Activated T-cell treated with anti-CD3 and anti-CD28 coated beads for 1 hour (primary cell): Measurements from ENCODE around the gene DBH.
"Not testable (repeated sequence)": the region's sequence is repeated elsewhere in the genome, so short reads cannot be mapped to it uniquely, and the experiment has no call there.

Experiments
- DNase-seq: peaks from one replicate; pipeline ENCODE4 v3.0.0-alpha.2; 2020; ENCODE audit warnings: low read depth

DBH gene

DNA sequence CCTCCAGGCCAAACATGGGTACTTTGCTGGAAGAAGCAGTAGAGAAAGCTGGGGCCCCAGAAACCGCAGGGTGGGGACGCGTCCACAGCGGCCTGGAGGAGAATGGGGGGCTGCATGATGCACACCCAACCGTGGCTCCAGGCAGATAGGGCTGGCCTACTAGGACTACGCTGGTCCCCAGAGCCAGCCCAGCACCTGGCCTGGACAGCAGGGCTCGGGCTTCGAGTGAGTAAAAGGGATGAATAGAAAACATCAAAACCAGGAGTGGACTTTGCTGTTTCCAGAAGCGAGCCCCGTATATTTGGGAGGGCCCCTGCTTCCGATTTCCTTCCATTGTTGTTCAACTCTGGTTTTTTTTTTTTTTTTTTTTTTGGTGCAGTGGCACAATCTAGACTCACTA is 30.7 kb downstream of the DBH start:
- DNase-seq, result no peak

DNA sequence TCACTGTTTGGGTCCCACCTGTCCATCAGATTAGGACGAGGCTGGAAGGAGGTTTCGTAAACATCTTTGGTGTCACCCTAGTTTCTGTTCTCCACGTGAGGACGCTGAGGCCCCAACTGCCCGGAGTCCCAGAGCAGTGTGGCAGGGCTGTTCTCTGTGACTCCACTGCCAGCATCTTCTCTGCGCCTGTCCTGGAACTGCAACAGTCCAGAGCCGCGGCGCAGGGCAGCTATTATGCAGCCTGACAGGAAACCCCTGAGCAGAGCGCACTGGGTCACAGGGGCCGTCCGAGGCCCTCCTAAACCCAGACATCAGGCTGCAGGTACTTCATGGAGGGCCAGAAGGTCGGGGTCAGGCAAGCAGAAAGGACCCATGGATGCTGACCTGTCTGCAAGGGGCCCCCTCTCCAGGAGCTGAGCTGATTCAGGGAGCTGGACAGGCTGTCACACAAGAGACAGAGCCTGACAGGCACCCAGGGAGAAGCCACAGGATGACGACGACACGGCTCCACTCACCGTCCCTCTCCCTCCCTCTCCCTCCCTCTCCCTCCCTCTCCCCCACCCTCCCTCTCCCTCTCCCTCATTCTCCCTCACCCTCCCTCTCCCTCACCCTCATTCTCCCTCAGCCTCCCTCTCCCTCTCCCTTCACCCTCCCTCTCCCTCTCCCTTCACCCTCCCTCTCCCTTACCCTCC is 31.7 kb downstream of the DBH start:
- DNase-seq, result no peak

DNA sequence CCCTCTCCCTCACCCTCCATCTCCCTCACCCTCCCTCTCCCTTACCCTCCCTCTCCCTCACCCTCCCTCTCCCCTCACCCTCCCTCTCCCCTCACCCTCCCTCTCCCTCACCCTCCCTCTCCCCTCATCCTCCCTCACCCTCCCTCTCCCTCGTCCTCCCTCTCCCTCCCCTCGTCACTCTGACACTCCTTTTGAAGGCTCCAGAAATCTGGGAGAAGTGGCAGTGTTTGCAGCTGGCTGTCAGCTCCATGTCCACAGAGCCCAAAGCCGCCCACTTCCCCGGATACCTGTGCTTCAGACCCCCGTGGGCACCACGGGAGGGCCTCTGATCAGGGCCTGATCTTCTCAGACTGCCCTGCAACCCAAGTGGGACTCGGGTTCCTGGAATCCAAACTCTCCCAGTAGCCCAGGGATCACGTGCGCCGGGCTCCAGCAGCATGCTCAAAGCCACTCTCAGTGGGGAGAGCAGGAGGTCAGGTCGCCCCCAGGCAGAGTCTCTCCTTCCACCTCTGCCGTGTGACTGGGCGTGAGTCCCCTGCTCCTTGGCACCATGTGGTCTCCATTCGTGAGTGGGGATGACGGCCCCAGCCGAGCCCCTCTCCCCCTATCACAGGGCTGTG is 33.1 kb downstream of the DBH start:
- no peak for DNase-seq

DNA sequence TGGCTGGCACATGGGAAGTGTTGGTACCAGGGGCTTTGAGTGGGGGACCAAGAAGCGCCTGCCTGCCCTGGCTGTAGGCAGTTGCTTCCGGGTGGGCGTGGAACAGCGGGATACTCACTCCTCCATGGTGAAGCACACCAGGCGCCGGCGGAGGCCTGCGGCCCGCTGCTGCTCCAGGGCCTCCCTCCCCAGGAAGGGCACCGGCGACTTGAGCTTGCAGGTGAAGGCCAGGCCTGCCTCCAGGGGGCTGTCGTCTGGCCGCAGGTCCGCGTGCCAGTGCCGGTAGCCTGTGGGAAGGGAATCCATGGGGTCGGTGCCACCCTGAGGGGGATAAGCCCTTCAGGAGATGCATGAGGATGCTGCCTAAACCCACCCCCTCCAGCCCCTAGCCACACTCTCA is 34.3 kb downstream of the DBH start:
- no peak for DNase-seq

DNA sequence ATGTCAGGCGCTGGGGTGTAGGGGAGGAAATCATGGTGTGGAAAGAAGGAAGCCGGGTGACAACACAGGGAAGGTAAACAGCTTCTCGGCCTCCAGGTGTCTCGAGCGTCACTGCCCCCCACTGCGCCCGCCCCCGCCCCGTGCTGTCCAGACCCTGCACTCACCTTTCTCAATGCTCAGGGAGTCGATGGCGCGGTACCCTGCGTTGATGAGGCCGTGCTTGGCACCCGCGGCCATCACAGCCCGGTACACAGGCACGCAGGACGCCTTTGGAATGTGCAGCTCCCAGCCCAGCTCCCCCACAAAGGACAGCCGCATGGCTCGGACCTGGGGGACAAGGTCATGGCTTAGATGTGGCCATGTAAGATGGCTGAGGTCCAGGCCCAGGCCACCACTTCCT is 35.2 kb downstream of the DBH start:
- DNase-seq, result no peak

DNA sequence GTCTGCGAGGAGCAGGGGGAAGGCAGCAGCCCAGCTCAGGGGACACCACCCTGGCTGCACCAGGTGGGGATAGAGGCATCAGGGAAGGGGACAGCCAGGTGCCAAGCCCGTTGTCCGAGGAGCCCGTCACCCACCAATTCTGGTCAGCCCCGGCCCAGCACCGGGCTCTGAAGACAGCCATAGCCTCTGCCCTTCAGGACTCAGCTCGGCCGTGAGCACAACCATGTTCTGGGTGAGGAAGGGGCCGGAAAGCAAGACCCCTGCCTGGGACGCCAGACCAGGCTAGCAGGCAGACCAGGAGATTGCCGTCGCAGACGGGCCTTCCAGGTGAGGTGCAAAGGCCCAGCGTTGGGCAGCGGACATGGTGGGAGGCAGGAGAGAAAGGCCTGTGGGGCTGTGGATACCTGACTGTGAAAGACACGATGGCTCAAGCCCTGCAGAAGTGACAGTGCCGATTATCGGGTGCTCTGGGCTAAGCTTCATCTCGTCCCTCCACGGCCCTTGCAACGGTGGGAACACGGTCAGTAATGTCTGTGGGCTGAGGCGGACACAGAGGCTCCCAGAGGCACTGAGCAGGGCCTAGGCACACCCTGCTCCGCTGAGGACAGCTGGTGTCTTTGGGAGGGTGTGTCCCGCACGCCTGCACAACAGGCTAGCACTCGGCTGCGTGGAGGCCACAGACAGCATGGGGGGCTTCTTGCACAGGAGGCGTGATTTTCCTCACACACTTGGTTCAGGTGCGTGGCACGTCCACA is 36.5 kb downstream of the DBH start:
- DNase-seq, result no peak

DNA sequence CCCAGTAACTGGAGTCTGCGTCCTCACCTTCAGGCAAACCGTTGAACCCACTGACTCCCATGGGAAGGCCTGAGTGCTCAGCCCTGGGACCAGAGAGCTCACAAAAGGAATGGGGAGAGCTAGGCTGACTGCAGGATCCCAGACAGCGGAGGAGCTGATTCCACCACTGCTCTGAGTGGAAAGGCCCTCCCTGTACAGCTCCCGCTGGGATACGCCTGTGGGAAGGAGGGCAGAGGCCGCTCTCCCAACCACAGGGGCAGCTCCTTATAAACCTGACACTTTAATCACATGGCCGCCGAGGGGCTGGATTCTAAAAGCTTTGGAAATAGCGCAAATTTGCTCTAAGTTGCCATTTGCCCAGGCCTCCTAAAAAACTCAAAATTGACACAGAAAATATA is 37.1 kb downstream of the DBH start:
- no peak for DNase-seq

DNA sequence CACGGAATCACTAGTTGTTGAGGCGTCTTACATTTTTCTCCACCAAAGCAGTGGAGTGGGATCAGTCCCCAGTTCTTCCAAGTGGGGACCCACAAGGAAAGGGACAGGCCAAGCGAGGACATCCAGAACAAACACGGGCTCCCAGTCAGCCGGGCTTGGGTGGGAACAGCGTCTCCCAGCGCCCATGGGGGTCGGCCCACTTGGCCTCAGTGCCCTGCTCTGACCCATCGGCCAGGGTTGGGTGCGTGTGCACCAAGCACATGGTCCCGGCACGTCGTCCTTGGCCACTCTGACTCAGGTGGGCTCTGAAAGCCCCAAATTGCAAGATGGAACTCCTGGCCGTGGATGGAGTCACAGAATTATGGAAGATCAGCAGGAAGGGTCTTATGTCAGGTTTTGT is 37.9 kb downstream of the DBH start:
- no peak for DNase-seq

DNA sequence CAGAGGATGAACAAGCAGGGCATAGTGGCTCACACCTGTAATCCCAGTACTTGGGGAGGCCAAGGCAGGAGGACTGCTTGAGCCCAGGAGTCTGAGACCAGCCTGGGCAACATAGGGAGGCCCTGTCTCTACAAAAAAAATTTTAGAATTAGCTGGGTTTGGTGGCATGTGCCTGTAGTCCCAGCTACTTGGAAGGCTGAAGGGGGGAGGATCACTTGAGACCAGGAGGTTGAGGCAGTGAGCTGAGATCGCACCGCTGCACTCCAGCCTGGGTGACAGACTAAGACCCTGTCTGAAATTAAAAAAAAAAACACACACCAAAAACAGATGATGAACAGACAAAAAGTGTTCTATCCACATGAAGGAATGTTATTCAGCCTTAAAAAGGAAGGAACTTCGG is 39.6 kb downstream of the DBH start:
- DNase-seq, result not testable (repeated sequence)

DNA sequence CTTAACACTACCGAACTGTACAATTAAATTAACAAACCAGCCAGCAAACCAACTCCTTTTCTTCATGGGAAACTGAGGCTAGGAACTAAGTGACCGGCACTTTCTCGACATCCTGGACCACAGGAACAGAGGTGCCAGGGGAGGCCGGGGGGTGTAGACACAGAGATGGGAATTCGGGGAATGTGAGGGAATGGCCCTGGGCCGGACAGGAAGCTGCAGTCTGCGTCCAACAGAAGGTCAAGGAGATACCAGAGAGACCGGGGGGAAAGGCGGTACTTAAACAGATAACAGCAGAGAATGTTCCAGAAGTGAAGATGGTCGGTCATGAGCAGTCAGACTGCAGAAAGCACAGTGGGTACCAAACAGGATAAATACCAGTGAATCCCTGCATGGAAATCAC is 40.3 kb downstream of the DBH start:
- DNase-seq, result no peak

DNA sequence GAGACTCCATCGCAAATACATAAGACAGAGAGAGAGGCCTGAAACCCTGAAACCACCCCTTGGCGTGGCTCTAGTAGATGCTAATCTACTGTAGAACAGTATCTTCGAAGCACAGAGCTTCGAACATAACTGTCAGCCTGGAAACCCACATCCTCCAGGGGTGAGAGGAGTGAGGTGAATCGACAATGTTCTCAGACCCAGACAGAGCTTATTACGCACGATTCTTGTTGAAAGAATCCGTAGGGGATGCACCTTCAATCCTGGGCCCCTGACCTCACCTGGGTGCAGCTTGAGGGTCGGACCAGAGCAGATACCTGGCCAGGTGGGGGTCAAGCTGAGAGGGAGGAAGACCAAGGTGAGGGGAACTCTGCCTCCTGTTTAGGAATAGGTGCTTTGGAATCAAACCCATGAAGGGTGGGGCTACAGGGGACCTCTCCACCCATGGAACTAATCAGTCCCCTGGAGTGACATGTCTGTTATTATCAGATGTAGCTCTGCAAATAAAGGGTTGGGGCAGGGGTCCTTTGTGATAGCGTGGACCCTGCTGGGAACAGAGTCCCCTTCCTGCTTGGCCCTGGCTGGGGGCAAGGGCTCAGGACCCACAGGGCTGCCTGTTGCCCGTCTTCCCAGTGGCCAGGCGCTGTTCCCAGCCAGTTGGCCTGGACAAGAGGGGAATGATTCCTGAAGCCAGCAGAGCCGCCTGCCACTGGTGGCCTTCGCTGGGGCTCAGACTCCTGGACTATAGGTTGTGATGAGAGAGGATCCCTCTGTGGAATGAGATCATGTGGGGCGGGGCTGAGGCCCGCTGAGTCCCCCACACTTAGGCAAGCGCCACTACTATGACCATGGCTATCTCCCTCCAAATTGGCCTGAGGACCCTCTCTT is 41.2 kb downstream of the DBH start:
- DNase-seq, result peak; percentile 49

DNA sequence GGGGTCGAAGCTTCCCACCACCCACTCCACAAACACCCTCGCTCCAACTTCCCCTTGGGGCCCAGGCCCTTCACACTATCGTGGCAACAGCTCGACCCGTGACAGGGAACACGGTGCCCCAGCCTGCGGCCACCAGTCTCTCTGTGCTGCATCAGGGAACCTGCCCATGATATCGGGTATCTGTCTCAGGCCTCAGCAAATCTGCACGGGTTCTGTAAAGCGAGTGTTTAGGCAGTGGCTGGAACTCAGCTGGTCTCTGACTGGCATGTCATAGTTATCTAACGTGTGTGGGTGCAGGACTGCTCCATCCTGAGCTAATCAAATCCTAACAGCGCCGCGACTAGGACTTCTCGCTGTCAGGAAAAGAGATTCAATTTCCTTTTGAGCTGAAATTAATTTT is 42.9 kb downstream of the DBH start:
- no peak for DNase-seq

DNA sequence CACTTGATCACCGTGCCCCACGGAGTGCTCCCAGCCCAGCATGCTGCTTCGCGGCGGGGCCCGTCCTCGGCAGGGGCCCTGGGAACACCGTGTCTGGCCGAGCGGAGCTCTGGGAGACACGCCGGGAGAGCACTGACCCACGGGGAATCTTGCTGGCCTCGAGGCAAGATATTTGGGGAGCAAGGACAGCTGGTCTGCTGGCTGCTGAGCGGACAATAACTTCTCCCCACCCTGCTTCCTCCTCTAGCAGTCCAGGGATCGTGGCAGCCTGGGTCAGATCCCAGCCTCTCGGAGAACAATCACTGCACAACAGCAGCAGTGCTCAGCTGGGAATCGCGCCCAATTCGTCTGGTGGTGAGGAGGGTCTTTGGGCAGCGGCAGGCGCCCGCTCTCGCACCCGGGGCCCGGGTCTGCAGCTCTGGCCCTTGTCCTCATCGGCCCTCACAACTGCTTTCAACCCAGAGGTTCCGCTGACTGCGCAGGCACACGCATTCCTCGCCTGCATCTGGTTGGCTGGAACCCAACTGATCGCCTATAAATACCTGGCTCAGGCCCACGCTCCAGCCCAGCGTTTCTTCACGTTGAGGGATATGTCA is 43.4 kb downstream of the DBH start:
- no peak for DNase-seq

DNA sequence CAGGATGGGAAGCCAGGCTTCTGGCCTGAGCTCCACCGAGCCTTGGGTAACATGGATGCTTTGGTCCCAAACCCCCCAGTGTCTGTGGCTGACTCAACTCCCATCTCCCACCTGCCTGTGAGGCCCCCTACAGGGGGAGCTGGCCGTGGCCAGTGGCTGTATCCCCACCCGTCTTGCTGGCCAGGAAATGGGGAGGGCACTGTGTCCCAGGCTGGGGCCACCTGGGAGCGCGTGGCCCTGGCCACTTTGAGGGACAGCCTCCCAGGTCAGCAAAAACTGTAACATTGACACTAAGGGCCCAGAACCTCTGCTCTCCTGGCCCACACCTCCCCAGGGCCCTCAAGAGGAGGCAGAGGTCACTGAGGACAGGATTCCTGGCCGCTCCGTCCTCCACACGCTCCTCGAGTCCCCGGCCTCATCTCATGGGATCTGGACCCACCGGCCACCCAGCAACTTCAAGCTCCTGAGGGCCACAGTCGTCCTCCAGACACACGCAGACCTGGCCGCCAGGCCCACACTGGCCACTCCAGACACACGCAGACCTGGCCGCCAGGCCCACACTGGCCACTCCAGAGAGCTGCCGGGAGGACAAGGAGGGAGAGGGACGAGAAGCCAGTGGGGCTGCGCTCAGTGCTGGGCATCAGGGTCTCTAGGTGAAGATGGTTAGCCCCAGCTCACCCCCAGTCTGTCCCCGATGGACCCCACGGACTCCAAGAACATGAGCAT is 44.2 kb downstream of the DBH start:
- DNase-seq, result no peak

DNA sequence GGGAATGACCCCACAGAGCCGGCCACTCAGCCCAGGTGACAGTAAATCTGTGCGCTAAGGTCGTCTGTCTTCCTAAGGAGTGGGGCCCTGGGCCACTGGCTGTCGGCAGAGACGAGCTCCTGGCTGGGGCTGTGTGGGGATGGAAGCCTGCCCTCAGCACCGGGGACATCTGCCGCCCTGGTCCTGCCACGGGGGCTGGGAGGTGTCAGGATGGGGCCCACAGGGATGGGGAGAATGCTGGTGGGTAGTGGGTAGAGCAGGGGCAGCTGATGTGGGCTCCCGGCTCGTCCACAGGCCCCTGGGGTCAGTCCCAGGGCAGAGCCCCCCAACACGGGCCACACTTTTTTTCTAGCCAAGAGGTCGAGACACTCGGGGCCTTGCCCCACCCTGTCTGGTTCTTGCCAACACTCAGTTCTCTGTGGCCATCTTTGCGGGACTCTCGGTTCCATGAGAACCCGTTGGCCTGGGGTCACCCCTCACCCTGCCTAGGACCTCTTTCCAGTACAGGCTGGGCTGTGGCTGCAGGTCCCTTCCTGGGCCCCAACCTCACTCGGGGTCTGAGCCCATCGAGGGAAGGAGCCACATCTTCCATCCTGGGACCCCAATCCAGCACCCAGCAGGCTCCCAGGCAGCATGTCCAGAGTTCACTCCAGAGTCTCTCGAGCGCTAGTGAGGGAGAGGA is 45.0 kb downstream of the DBH start:
- no peak for DNase-seq

DNA sequence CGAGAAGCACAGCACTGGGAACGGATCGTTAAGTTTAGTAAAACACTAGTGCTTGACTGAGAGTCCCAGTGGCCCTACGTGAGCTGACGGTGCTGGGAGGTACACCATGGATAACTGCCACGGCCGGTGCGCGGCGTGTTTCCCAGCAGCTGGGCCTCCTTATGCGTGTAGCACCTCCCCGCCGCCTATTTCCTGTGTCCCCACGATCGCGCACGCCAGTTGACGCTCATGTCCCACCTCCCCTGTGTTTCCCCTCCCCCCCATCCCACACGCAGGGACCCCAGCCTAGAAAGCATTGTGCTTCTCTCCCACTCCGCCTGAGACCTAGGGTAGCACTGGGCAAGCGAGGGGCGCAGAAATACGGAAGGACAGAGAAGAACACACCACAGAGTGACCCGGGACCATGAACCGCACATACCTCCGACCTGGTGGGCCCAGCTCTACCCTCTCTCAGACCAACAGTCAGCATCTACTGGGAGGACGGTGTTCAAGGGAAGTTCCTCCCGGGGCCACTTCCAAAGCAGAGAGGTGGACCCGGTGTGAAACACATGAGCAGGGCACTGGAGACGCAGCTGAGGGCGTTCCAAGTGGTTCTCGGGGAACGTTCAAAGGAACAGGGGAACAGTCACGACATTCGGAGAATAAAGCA is 45.6 kb downstream of the DBH start:
- DNase-seq, result no peak

DNA sequence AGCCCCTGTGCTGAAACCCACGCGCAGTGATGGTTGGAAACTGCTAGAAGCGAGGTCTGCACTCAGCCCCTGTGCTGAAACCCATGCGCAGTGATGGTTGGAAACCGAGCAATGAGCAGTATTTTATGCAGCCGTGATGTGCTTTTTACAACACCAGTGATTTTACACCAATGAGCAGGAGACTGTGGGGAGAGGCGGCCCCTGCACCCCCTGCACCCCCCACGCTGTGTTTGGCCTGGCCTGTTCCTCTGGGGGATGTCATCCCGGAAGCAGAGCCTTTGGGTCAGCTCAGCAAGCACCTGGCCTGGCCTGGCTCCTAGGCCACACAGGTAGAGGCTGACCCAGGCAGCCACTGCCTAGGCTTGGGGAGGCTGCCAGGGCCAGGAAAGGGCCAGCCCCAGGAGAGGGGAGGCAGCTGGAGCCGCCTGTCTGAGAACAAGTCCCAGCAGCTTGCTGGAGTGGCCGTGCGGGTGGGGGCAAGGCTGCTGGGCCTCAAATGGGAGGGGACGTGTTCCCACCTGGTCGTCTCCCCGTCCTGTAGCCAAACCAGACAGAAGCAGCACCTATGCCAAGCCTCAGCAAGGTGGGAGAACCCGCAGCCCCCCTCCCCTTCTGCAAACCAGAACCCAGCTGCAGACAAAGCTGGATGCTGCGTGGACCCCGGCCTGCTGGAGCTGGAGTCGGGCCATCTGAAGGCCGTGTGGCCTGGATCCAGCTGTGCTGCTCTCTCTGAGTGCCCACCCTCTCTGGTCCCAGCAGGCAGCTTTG is 46.8 kb downstream of the DBH start:
- DNase-seq, result no peak

DNA sequence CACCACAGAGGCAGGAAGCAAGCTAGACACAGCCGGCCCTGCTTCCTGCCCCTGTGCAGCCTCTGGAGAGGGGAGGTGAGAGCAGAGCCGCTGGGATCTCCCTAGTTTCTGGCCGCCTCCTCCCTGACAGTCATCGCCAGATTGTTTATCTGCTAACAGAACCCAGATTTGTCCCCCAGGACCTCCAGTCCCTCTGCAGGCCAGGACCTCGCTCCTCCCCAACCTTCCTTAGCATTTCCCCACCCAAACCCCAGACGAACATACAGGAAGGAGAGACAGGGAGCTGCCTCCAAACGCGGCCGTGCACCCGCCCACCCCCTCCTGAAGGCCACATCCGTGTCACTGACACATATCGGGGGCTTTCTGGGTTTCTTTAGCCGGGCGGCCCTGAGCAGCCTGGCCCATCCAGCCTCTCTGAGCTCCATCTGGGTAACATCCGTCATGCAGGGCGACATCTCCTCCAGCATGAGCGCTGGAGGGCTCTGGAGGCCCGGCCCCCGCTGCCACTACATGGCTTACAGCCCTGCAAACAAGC is 47.5 kb downstream of the DBH start:
- DNase-seq, result peak; percentile 55
